HPDE6-E6E7 (cell line): ENCODE data around the gene GAGE10.
"Not testable (repeated sequence)": the region's sequence is repeated elsewhere in the genome, so short reads cannot be mapped to it uniquely, and the experiment has no call there.

Source experiments
- DNase-seq: peaks from one replicate; pipeline ENCODE4 v3.0.0; 2011; ENCODE audit warnings: missing footprints; ENCODE audit errors: extremely low spot score

GAGE10 gene

DNA sequence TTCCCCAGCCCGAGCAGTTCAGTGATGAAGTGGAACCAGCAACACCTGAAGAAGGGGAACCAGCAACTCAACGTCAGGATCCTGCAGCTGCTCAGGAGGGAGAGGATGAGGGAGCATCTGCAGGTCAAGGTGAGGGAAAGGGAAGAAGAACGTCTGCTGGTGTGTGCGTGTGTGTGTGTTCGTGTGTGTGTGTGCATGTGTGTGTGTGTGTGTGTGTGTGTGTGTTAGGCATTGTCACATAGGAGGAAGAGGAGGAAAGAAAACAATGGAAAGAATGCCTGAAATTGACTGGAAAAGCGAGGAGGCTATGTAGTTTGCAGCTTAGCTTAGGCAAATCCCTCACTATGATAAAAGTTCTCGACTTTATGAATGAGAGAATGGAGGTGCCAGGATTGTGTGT is 20.3 kb downstream of the GAGE10 start:
- DNase-seq: not testable (repeated sequence)

DNA sequence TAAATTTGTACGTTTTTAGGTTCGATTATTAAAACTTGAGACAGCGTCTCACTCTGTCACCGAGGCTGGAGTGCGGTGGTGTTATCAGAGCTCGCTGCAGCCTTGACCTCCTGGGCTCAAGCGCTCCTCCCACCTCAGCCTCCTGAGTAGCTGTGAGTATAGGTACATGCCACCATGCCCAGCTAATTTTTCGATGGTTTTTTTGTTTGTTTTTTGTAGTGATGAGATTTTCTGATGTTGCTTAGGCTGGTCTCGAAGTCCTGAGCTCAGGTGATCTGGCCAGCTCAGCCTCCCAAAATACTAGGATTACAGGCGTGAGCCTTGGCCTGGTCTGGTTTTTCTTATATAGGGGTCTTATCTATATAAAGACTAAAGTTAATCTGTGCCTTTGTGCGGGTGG is 27.0 kb downstream of the GAGE10 start:
- not testable (repeated sequence) for DNase-seq

DNA sequence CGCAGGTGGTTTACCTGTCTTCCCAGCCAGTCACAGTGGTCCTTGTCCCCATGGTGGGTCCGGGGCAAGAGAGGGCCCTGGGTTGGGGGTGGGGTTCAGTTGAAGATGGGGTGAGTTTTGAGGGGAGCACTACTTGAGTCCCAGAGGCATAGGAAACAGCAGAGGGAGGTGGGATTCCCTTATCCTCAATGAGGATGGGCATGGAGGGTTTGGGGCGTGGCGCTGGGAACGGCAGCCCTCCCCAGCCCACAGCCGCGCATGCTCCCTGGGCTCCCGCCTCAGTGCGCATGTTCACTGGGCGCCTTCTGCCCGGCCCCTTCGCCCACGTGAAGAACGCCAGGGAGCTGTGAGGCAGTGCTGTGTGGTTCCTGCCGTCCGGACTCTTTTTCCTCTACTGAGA is 27.8 kb downstream of the GAGE10 start, which contains the start of gene GAGE13:
TSS of gene GAGE13 (plus strand) at position 301 of the 400 bp plus-strand sequence. CDS start 1,156 bp downstream, outside the sequence.
- DNase-seq: not testable (repeated sequence)

DNA sequence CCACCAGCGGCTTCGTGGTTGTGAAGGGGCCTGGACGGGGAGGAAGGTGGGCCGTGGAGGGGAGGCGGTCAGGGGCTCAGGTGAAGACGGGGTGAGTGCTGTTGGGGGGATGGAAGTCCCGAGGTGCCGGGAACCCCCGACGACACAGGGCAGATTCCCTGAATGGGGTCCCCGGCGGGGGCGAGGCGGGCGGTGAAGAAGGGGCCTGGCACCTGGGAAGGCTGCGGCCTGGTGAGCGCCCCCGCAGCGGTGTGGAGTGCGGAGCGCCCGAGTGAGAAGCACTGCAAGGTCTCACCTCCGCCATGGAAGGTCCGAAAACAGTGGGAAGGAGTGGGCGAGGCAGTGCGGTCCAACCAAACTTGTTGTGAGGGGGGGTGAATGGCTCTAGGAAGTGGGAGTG is 28.4 kb downstream of the GAGE10 start:
- not testable (repeated sequence) for DNase-seq

DNA sequence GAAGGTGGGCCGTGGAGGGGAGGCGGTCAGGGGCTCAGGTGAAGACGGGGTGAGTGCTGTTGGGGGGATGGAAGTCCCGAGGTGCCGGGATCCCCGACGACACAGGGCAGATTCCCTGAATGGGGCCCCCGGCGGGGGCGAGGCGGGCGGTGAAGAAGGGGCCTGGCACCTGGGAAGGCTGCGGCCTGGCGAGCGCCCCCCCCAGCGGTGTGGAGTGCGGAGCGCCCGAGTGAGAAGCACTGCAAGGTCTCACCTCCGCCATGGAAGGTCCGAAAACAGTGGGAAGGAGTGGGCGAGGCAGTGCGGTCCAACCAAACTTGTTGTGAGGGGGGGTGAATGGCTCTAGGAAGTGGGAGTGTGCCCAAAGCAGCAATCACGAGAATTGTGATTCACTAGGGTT is 38.0 kb downstream of the GAGE10 start:
- not testable (repeated sequence) for DNase-seq

DNA sequence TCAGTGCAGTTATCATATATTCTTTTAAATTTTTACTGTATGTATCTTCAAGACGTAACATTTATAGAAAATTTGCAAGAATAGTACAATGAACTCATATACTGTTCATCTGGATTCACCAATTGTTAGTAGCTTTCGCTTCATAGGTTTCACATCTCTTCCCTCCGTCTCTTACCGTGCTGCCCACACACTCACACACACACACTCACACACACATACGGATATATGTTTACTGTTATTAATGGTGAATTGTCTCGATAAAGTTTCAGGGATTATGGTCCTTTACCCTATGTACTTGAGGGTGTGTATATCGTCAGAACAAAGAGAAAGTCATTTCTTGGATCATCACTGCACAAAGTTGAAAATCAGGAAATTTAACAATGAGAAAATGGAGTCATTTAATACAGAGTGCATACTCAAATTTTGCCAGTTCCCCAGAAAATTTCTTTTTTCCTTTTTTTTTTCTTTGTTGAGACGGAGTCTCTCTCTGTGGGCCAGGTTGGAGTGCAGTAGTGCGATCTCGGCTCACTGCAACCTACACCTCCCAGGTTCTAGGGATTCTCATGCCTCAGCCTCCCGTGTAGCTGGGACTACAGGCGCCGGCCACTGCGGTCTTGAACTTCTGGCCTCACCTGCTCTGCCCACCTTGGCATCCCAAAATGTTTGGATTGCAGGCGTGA is 41.2 kb downstream of the GAGE10 start:
- not testable (repeated sequence) for DNase-seq

DNA sequence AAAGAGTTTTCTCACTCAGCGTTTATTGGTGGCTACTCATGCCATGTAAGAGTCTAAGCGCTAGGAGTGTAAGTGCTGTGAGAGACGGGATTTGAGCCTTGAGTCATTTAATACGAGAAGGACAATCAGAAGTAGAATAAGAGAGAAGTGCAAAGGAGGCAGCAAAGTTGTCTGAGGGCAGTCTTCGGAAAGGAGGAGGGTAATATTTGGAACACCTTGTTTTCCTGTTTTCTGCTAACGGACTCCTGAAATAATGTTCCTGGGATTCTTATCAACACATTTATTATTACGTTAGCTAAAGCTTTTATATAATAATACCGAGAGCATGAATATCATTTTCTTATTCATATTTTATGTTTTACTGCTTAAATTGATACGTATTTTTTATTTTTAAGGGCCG is 42.0 kb downstream of the GAGE10 start:
- DNase-seq: not testable (repeated sequence)

DNA sequence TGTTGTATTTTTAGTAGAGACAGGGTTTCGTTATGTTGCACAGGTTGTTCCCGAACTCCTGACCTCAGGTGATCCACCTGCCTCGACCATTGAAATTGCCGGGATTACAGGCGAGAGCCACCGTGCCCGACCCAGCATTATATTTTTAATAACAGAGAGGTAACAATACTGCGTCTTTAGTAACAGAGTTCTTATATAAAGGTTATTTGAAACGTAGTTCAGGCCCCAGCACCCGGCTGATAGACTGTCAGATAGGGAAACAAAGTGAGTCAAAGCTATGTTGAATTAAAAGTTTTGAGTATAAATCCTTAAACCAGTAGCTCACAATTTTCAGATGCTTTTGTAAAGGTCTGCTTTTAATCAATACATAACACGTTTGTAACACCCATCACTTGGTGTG is 42.7 kb downstream of the GAGE10 start:
- not testable (repeated sequence) for DNase-seq
